GM18868 (cell line): ENCODE results near the gene ANKRD52.

ENCODE experiments used
- ATAC-seq: cut with Tn5 transposase; IDR thresholded peaks from one replicate; pipeline ENCODE4 v1.9.1; 2021; ENCODE audit warnings: mild to moderate bottlenecking, moderate library complexity; ENCODE audit not compliant: unreplicated experiment

ANKRD52 gene

DNA sequence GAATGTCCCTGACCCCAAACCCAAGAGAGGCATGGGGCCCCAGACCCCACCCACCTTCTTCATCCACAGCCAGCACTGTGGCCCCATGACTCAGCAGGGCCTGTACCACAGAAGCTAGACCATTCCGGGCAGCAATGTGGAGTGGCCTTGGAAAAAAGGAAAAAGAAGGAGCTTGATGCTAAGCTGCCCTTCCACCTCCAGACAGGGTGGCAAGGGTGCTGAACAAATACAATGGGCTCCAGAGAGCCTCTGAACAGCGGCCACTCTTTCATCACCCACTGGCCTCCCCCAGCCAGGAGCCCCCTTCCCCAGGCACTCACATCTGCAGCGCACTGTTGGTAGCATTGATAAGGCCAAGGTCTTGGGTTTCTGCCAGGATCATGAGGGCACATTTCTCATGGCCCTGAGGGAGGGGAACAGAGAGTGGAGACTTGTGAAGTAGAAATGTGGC is 14.4 kb downstream of the ANKRD52 start:
- ATAC-seq = no peak

GRCh38 chr12:56242986-56243385 is 15.2 kb downstream of the ANKRD52 start:
- ATAC-seq = no peak

DNA sequence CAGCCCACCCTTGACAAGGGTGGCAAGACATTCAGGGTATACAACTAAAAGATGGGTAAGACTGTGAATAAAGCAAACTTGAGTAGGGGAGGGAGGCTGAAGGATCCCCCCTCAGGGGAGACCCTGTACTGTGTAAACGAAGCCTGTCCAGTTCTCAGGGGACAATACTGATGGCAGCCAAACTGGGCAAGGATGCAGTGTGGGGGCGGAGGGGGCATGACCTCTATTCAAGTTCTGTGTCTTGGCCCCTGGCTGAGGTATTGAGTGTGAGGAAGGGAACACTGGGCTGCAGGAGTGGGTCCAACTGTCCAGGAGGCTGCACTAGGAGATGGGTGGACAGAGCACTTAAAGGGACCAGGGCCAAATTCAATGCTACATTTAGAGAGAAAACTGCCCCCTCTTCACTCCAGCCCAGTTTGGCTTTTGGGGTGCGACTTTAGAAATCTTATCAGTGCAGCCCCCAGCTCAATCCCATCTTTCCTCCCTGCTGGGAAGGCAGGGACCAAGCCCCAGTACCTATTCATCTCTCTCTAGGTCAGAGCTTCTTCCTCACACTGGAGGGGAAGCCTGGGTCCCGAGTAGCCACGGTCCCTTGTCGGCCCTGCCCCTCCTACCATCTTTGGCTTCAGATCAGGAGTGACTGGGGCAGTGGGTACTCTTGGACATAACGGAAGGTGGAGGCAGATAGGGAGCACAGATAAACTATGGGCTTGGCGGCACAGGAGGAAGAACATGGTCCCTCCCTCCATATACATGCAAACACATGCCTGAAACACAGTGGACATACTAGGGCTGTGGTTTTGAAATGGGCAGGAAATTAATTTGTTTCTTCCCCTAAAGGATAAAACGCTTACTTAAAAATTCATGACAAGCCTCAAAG is 16.5 kb downstream of the ANKRD52 start:
- no peak for ATAC-seq

GRCh38 chr12:56237552-56237951 is 20.6 kb downstream of the ANKRD52 start:
- ATAC-seq = no peak

- ATAC-seq = no peak
Measured at GRCh38 chr12:56236985-56237384, 21.2 kb downstream of the ANKRD52 start.

- ATAC-seq = no peak
Measured at GRCh38 chr12:56236091-56236490, 22.1 kb downstream of the ANKRD52 start.

DNA sequence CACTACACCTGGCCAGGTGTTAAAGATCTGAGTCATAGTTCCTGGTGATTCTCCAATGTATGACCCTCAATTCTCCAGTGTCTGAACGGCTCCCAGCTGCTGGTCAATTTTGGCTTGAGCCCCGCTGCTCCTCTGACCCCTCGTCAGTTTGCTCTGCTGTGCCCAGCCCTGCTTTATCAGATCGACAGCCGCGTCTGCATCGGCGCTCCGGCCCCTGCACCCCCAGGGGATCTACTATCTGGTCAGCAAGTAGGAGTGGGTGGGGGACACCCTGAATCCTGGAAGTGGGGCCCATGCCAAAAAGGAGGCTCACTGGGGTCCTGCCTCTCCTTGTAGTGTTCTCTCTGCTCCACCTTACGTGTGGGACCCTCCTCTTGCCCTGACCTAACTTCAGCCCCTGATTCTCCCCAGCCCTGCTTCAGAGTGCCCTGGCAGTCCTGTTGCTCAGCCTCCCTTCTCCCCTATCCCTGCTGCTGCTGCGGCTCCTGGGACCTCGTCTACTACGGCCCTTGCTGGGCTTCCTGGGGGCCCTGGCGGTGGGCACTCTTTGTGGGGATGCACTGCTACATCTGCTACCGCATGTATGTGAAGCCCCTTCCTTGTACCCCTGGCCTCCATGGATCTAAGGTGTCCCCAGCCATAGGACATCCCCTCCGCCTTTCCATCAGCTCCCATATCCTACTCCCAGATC is 23.3 kb downstream of the ANKRD52 start:
- no peak for ATAC-seq

DNA sequence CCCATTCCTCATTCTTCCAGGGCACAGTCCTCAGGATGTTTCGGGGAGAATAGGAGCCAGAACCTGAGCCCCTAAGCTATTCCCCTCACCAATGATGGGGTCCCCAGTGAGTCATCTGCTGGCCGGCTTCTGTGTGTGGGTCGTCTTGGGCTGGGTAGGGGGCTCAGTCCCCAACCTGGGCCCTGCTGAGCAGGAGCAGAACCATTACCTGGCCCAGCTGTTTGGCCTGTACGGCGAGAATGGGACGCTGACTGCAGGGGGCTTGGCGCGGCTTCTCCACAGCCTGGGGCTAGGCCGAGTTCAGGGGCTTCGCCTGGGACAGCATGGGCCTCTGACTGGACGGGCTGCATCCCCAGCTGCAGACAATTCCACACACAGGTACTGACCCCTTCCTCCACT is 27.0 kb downstream of the ANKRD52 start:
- ATAC-seq = no peak

DNA sequence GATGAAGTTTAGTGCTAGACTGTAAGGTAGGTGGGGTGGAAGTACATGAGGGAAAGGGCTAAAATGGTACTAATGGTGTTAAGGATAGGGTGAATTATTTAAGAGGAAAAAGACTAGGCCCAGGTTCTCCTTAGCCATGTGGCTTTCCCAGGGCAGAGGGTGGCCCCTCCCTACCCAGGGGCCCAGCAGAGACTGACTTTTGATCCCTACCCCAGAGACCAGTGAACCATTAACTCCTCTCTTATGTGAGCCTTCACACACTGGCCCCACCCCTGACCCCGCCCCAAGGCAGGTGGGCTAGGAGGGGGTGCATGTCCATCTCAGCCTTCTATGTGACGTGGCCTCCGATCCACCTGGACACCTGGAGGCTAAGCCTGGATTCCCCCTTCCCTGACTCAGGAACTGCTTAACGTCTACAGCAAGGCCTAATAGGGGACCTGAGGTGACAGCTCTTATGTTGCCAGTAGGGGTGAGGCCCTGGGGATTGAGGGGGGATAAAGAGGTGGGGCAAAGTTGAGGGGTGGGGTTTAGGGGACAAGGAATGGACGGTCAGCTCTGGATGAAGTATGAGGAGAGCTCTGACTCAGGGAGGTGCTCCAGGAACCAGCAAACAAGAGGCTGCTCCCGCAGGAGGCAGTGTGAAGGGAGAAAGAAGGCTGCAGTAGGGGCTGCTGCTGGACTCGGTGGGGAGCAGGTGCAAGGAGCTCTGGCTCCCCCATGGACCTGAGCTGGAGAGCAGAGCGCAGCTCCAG is 27.6 kb downstream of the ANKRD52 start:
- ATAC-seq = no peak

DNA sequence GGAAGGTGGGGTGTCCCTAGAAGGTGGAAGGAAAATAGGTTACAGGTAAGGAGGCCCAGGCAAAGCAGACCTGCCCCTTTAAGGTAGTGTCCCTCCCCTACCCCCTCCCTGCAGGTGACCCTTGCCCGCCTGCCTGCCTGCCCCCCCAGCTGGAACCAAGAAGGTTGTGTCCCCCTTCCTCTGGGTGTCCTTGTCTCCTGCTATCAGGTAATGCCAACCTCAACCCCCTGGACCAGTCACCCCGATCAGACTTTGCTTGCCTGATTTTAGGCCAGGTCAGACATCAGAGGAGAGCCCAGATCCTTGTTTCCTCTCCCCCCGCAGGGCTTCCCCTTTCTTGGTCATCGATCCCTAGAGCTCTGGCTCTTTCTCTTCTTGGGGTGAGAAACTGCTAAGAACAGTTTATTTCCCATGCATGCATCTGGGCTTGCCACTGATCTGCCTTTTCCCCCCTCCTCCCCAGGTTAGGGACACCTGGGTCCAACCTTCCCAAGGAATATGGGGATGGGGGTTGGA is 28.2 kb downstream of the ANKRD52 start, which contains the start of gene SLC39A5:
Gene SLC39A5, plus strand, starts transcription at position 136 of the 516 bp plus-strand sequence. CDS start 1,224 bp downstream, outside the sequence.
- no peak for ATAC-seq

DNA sequence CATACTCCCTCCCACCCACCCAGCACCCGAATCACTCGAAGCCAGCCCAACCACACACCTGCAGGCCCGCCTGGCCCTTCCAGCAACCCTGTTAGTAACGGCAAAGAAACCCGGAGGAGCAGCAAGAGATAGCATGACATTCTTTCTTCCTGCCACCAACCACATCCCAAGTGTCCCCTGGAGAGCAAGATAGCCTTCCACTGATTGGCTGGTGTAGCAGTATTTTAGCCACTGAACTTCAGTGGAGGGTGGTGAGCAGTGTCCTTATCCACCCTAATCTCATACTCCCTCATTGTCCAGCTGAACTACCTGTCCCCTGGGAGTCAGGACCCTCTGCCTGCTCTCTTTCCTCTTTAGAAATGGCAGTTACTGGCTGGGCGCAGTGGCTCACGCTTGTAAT is 29.1 kb downstream of the ANKRD52 start:
- no peak for ATAC-seq

DNA sequence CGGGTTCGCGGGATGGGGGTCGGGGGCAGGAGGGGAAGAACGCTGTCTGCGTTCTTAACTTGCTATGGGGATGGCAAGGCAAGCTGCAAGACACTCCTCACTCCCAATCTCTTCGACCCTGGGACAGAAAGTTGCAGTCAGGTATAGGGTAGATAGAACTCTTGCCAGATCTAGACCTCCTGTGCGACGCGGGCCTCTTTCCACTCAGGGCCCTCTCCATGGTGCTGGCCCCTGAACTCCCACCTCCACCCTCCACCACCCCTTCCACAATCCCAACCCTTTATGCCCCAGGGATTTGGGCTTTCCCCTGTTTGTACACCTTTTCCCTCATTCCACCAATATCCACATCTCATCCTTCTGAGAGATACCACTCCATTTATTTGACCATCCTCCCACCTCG is 33.2 kb downstream of the ANKRD52 start:
- ATAC-seq = no peak

- peak; percentile 73 for ATAC-seq
Measured at GRCh38 chr12:56224102-56224701, 34.0 kb downstream of the ANKRD52 start, which contains the start of gene NABP2. Gene NABP2, plus strand, starts transcription at chr12:56224342. Its CDS starts 515 bp downstream, at chr12:56224857.

- no peak for ATAC-seq
Measured at GRCh38 chr12:56223571-56224101, 34.5 kb downstream of the ANKRD52 start.

- ATAC-seq = no peak
Measured at GRCh38 chr12:56222531-56222895, 35.7 kb downstream of the ANKRD52 start.

GRCh38 chr12:56221757-56222530 is 36.2 kb downstream of the ANKRD52 start, which contains the start of gene RNF41:
Gene RNF41, minus strand, starts transcription at chr12:56221922. Its CDS starts 7,875 bp downstream, at chr12:56214047.
- peak; percentile 87 for ATAC-seq

DNA sequence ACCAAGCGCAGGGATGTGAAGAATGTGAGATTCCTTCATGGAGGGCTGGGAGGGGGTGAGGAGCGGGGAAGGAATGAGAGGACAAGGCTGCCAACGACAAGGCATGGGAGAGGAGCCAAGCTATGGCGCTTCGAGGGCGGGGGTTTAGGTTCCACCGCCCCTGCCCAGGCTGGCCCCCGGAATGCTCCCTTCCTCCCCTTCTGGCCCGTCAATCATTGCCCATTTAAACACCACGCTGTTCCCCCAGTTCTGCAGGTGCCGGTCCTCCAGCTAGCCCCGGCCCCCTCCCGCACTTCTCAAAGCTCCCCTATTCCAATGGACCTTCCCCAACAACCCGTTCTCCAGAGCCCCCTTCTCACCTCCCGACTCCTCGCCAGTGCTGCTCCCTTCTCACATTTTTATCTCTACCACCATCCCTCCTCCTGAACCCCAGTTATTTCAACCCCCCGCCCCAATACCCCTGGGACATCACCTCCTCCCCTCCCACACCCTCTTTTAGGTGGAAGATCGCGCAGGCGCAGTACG is 36.9 kb downstream of the ANKRD52 start:
- peak; percentile 18 for ATAC-seq

DNA sequence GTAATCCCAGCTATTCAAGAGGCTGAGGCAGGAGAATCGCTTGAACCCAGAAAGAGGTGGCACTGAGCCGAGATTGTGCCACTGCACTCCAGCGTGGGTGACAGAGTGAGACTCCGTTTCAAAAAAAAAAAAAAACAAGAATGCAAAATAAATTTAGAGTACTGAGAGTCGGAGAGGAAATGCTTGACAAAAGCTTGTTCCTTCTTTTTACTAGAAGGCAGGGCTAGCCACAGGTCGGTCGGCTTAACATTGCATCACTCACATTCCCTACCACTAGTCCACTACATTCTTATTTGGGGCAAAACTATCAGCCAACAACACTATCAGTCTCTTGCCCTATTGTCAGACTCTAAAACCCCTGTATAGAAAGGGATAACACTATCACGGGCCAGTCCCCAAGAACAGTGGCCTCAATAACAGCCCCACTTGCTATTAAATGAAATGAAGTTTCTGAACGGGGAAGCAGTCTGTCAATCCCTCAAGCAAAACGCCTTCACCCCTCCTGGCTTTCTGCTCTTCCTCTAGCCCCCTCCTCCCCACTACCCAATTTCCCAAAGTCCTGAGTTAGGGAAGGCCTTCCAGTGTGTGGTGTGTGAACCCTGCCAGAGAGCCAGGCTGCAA is 37.5 kb downstream of the ANKRD52 start:
- no peak for ATAC-seq

- ATAC-seq = no peak
Measured at GRCh38 chr12:56219840-56220239, 38.3 kb downstream of the ANKRD52 start.
